HG03575 (cell line): Measurements from ENCODE around the gene SNX17.
A peak's percentile ranks its signal among the peaks of the same experiment; 100 is the strongest.
"Not testable (repeated sequence)": the region's sequence is repeated elsewhere in the genome, so short reads cannot be mapped to it uniquely, and the experiment has no call there.

Source experiments
- ATAC-seq: cut with Tn5 transposase; IDR thresholded peaks from one replicate; pipeline ENCODE4 v1.9.1; 2021; ENCODE audit not compliant: unreplicated experiment, insufficient number of reproducible peaks, low FRiP score; ENCODE audit errors: extremely low read depth

The SNX17 gene, protein sequence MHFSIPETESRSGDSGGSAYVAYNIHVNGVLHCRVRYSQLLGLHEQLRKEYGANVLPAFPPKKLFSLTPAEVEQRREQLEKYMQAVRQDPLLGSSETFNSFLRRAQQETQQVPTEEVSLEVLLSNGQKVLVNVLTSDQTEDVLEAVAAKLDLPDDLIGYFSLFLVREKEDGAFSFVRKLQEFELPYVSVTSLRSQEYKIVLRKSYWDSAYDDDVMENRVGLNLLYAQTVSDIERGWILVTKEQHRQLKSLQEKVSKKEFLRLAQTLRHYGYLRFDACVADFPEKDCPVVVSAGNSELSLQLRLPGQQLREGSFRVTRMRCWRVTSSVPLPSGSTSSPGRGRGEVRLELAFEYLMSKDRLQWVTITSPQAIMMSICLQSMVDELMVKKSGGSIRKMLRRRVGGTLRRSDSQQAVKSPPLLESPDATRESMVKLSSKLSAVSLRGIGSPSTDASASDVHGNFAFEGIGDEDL

GRCh38 chr2:27370026-27370815, at the start of gene SNX17, which contains the start of gene EIF2B4:
Gene SNX17, plus strand, starts transcription at chr2:27370616. Its CDS starts 128 bp downstream, at chr2:27370744.
Gene EIF2B4, minus strand, starts transcription at chr2:27370338. Its CDS starts 24 bp downstream, at chr2:27370314.
- peak; percentile 70 for ATAC-seq

- ATAC-seq: no peak
Measured at GRCh38 chr2:27320958-27321543, 49.4 kb upstream of the SNX17 start.

DNA sequence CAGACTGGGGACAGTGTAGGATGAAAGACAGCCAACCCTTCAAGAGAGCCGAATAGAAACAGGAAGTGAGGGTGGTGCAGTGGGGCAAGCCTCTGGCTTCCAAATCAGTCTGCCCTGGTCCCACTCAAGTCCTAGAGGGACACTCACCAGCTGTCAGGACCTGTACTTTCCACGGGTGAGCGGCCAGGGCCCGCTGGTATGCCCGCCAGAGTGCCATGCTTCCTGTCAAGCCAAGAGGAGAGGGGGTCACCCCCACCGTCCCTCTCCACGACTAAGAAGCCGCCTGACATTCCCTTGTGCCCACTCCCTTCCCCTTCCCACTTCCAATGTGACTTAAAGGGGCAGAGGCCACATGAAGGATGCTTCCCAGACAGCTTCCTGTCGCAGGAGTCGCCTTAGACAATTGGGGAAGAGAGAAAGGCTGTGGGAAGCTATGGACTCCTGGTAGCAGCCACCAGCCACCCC, 48.1 kb upstream of the SNX17 start:
- no peak for ATAC-seq

- no peak for ATAC-seq
Measured at GRCh38 chr2:27322766-27323595, 47.4 kb upstream of the SNX17 start, which contains the start of gene MPV17. Gene MPV17, minus strand, starts transcription at chr2:27323097. Its CDS starts 580 bp downstream, at chr2:27322517.

DNA sequence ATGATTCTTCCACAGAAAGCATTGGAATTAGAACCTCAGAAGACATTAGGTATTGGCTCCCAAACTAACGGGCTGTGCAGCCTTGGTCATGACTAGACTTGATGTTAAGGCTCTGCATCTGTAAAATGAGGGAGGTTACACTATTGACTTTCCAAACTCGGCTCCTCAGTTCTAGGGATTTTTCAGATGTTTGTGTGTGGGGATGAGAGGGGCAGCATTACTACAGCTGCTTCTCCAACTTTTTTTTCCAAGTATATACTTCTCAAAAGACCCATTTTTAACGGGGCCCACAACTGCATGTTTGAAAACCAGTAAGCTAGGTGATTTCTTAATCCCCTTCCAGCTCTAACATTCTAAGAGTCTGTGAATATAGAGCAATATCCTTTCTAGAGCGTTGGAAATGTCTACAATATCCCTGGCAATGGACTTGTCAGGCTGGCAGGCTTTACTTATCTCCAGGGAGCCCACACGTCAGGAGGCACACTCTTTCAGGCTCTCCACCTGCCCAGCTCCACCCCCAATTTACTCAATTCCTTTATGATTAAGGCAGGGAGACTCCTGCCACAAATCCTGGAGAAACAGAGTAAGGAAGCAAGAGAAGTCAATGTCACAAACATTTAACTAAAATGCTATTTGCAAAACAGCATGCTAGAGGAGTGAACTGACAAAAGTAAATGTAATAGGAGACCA, 46.7 kb upstream of the SNX17 start:
- ATAC-seq: no peak

DNA sequence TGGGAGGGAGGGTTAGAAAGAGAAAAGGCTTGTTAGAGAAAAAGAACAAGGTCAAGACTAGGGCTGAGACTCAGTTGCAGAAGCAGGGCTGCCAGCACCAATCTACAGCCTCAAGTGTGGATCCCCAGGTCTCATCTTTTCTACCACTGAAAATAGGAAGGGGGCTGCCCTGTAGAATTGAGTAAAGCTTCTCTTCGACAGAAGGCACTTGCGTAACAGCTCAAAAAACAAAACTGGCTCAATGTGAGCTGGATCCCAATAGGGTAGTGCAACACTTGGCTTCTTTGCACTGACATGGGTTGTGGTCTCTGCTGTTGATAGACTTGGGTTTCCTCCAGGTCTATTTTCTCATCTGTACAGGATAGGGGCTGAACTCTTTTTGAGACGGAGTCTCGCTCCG, 45.7 kb upstream of the SNX17 start:
- no peak for ATAC-seq

DNA sequence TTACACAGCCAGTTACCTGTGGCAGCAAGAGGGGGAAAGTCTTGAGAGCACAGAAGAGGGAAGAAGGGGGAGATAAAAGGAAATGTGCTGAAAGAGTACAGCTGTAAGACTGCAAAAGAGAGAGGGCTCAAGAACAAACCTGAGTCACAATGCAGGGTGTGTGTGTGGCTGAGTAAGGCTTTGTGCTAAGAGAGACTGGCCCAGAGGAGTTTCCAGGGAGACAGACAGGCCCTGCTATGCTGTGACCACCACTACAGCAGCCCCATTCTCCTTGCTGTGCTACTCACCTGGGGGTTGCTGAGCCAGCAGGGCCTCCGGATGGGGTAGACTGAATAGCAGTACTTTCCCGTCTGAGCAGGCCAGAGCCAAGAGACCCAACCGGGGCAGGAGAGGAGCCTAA, 35.1 kb upstream of the SNX17 start:
- no peak for ATAC-seq

GRCh38 chr2:27336173-27336572, 34.2 kb upstream of the SNX17 start:
- ATAC-seq: no peak

- ATAC-seq: no peak
Measured at GRCh38 chr2:27347641-27348040, 22.8 kb upstream of the SNX17 start.

- ATAC-seq: no peak
Measured at GRCh38 chr2:27350106-27350693, 20.2 kb upstream of the SNX17 start.

- ATAC-seq: no peak
Measured at GRCh38 chr2:27351802-27352598, 18.4 kb upstream of the SNX17 start.

DNA sequence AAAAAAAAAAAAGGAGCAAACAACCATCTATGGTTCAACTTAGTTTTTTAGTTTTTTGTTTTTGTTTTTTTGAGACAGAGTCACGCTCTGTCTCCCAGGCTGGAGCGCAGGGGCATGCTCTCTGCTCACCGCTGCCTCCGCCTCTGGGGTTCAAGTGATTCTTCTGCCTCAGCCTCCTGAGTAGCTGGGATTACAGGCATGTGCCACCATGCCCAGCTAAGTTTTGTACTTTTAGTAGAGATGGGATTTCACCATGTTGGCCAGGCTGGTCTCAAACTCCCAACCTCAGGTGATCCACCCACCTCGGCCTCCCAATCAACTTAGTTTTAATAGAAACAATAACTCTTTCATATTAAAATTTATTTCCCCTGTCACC, 17.0 kb upstream of the SNX17 start:
- not testable (repeated sequence) for ATAC-seq

- no peak for ATAC-seq
Measured at GRCh38 chr2:27353762-27354596, 16.4 kb upstream of the SNX17 start.

GRCh38 chr2:27354597-27354927, 15.9 kb upstream of the SNX17 start:
- ATAC-seq: no peak

DNA sequence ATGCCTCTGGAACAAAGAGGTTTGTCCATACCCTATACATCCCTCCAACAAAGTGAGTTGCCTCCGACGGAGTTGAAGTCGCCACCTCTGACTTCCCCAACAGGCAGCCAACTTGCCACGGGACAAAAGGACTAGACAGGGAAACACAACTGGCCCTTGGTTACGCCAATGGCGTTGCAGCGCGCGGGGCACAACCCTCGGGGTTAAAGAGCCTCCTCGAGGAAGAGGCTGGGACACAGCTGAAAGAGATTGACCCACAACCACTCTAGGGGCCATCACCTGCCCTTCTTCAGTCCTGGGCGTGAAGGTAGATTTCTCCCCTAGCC, 14.4 kb upstream of the SNX17 start:
- peak; percentile 8 for ATAC-seq

- ATAC-seq: peak; percentile 50
Measured at GRCh38 chr2:27356382-27357181, 13.8 kb upstream of the SNX17 start, which contains the start of gene GTF3C2. Gene GTF3C2, minus strand, starts transcription at chr2:27356764. Its CDS starts 13,210 bp downstream, at chr2:27343554.
